Stimulated activated CD8-positive, alpha-beta memory T cell treated with anti-CD3 and anti-CD28 coated beads, Interleukin-12 subunit alpha, Interleukin-12 subunit beta, amount 100 ng/mL, for 24 hours (primary cell): ENCODE results near the gene ARL4A.
"Not testable (repeated sequence)": the region's sequence is repeated elsewhere in the genome, so short reads cannot be mapped to it uniquely, and the experiment has no call there.

ENCODE experiments used
- DNase-seq: peaks from one replicate; pipeline ENCODE4 v3.0.0-alpha.2; 2020; ENCODE audit errors: extremely low read depth

Gene ARL4A

DNA sequence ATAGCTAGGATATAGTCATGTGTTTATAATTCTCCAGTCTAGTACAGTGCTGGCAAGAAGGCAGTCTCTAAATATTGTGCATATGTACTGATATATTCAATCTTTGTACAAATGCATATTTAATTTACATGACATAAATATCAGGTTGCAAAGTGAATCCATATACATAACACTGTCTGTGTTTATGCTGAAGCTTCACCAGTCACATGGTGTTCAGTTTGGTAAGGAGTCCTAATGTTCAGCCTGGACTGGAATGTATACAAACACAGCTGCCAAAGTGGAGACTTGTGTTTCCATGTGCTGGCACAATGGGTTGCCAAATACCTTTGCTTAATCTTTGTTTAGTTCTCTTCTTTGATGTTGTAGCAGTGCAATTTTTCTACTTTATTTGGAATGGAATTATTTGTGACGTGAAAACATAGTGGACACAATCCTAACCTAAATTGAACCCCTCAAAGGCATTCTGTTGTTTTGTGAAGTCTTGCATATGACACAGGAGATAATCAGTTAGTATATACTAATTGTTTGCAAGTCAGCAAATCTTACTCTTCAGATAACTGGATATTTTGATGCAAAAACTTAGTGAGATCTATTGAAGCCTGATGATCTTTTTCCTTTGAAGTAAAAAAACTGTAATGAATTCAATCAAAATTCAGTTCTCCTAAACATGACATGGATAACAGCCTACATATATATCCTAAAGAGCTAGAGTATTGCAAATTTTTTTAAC, 17.3 kb upstream of the ARL4A start:
- DNase-seq, result no peak

DNA sequence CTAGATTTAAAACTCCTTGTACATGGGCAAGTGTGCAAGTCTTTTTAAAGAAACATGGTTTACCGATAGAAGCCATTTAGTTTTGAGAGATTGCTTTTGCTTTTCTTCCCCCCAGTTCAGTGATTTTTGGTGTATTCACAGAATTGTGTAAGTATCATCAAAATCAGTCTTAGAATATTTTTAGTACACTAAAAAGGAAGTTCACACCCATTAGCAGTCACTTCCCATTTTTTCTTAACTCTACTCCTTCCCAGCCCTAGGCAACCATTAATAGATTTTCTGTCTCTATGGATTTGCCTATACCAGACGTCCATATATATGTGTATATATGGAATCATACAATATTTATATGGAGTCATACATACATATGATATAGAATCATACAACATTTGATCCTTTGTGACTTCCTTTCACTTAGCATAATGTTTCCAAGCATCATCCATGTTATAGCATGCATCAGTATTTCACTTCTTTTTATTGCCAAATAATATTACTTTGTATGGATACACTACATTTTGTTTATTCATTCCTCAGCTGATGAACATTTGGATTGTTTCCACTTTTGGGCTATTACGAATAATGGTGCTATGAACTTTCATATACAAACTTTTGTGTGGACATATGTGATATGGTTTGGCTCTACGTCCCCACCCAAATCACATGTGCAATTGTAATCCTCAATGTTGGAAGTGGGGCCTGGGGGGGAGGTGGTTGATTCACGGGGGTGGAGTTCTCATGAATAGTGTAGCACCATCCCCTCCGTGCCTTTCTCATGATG, 16.5 kb upstream of the ARL4A start:
- DNase-seq, result no peak

DNA sequence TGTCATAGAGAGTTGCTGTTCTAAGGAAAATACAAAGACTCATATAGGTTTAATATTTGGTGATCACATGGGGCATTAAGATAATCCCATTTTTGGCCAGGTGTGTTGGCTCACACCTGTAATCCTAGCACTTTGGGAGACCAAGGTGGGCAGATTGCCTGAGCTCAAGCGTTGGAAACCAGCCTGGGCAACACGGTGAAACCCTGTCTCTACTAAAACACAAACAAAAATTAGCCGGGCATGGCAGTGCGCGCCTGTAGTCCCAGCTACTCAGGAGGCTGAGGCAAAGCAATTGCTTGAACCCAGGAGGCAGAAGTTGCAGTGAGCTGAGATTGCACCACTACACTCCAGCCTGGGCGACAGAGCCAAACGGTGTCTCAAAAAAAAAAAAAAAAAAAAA, 14.0 kb upstream of the ARL4A start:
- not testable (repeated sequence) for DNase-seq

DNA sequence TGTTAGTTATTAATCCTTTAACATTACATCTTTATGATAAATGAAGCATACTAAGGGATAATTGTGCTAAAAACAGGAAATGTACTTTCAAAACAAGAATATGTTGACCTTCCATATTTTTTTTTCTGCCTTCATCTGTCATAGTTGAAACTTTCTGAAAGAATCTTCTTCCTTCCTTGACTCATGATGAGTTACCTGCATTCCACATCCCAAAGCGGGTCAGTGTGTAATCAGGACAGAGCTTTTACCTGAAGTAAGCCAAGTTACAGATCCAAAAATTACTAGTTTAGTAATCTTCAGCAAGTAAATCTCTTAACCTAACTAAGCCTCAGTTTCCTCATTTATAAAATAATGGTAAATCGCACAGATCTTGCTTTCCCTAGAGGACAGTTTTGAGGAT, 13.4 kb upstream of the ARL4A start:
- DNase-seq, result no peak

DNA sequence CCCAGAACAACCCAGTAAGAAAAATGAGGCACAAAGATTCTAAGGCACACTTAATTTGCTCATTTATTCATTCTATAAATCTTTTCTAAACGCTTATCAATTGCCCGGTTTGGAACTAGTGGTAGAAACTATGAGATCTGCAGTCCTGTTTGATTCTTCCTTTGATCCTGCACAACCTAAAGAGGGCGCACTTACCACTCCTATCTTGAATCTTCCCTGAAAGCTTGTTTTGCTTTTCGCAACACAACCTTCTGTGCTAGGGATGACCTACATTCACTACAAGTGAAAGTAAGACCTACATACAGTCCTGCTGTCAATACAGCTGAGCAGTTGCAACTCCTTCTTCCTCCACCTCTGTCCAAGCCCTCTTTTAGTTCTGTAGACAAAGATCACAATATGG, 12.6 kb upstream of the ARL4A start:
- DNase-seq, result no peak

DNA sequence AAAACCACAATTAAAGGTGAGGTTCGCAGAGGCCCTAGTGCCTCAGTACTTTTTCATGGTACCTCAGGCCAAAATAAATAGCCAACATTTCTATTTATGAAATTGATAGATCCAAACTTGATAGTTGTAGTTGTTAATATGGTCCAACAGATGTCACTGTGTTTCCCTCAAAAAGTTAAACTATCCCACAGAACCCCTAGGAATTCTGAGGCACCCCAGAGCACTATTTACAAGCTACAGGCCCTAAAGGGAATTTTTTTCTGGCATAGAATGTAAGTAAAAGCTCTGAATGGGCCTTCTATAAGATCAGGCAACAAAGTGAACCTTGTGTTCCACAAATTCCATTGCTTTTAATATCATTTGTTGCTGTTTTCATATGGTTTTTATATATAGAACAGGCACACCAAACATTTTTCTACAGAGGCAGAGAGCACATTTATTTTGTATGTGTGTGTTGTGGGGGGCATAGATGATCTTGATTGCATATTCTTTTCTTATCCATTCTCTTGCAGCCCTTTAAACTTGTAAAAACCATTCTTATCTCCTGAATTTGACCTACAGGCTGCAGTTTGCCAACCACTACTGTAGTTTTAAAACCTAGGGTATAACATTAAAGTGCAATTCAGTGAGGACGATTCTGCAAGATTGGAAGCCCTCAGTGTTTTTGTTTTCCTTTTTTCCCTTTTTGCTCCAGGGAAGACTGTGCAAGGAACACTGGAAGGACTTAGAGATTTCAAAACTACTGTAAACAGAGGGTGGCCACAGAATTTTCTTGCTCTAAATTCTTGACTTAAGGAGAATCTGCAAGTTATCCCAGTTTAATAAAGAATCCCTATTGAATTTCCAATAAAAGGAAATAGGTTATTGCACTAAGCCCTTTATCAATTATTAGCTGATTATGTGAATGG, 3.5 kb upstream of the ARL4A start:
- no peak for DNase-seq

DNA sequence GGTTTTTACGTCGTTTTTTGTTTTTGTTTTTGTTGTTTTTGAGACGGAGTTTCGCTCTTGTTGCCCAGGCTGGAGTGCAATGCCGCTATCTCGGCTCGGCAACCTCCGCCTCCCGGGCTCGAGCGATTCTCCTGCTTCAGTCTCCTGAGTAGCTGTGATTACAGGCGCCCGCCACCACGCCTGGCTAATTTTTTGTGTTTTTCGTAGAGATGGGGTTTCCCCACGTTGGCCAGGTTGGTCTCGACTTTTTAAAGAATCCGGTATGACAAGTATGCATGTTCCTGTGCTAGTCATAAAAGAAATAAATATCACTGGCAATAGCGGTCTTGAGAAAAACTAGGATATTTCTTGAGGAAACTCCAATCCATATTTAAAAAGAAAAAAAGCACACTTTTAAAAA, 2.7 kb upstream of the ARL4A start:
- DNase-seq, result no peak

DNA sequence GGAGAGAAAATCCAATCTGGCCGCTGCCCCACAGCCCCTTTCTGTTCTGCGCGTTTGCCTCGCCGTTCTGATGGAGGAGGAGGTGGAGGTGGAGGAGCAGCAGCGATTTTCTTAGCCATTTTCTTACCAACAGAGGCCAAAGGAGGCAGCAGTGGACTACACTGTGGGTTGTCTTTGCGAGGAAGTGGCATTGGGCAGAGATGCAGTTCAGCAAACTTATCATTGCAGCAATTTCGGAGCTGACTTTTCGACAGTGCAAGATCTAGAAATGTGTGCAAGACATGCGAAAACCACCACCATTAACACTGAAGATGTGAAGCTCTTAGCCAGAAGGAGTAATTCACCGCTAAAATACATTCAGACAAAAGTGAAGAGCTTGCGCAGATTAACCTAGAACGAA, 1.9 kb upstream of the ARL4A start:
- DNase-seq, result no peak

DNA sequence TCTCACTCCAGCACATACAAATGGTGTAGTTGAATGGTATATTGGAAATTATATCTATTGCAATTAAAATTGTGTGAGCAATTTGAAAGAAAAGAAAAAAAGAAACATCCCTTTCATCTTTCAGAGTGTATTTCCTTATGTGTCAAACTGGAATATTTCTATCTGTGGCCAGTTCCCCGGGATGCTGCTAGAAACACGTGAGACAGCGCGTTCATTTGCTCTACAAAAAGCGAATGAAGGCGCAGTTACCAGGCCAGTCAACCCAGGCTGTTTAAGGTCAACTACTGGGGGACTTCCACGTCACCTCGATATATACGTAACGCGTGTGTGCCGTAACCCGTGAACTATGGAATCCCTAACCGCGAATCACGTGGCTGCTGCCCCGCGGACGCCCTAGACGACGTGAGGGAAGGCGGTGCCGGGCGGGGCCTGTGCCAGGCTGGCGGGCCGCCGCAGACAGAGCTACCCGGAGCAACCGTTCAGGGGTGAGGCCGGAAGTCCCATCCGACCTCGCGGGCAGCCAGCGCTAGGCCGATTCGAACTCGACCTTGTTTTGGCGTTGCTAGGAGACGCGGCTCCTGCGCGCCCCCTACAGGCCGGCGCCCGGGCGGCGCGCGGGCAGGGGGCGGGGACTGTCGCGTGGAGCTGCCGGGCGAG, 1.1 kb upstream of the ARL4A start:
- peak; percentile 84 for DNase-seq

DNA sequence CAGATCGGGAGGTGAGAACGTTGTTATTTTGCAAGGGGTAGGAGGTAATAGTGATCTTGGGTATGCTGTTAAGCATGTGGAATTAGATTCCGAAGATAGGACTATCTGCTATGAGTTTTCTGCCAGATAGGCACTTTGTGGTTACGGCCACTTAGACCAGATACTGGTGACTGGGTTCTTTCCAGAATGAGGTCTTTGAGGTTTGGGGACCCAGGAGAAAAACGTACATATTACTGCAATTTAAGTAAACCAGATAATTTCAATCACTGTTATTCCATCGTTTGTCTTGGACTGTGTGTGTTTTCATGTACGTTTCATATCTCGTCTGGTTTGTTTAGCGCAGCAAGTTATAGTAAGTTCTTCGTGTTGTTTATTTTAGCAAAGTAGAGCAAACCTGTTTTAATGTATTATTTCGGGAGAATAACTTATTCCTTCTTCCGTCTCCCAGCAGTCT, 312 bp downstream of the ARL4A start:
- DNase-seq, result no peak

DNA sequence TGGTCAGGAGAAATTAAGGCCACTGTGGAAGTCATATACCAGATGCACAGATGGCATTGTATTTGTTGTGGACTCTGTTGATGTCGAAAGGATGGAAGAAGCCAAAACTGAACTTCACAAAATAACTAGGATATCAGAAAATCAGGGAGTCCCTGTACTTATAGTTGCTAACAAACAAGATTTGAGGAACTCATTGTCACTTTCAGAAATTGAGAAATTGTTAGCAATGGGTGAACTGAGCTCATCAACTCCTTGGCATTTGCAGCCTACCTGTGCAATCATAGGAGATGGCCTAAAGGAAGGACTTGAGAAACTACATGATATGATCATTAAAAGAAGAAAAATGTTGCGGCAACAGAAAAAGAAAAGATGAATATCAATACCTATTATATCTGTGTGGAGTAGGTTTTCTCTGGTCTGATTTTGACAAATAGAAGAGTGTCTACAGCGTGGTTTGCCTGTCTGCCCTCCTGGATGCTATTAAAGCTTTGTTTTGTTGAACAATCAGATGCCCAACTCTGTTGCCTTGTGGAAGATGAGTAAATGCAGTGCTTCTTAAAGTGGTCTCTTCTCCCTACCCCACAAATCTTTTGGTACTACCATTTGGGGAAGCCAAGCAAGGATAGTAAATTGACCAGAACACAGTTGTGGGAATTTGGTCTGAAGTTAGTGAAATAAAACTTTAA, 1.2 kb downstream of the ARL4A start:
- not testable (repeated sequence) for DNase-seq

DNA sequence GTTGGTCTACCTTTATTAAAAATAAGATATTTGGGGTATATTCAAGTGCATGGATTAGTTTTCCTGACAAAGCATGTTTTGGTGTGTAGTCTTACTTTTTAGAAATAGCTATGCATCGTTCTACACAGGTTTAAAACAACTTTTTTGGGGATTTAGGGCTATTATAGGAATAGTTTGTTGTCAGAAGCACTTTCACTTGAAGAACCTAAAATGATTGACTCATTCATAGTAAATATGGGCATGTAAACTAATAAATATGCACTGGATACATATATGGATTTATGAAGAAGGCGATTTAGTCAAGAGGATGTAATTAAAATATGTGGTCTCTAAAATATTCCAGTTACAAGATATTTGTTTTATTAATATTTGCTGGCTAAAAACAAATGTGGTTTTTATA, 2.0 kb downstream of the ARL4A start:
- no peak for DNase-seq

DNA sequence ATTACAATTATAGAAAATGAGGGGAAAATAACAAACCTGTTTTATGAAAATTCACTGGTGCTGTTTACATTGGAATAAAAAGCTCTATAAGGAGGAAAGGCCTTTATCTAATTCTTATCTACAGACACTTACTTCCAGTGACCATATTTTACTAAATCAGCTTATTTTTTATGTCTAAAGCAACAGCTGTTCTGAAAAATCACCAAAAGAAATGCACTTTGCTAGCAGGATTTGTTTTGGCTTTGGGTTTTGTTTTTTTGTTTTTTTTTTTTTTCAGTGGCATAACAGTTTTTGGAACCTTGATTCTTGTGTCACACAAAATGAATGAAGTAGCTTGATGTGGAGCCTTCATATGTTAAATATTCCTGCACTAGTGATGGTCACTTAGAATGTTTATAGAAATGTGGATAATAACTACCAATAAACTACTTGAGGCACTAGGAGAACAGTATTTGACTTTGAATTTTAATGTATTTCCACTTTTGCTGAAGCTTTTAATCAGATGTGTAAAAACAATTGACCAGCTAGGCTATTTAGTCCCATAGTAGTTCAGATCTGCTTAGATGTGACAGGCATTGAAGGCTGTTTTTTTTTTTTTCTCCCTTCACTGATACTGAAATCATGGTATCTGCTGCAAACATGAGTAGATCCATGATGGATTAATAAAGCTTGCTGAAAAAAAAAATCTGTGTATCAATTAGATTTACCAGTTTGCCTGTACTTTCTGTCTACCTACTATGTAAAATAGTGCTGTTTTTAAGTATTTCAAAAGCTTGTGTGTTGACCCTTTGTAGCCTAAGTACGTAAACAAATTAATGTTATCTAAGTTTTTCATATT, 2.8 kb downstream of the ARL4A start:
- no peak for DNase-seq

DNA sequence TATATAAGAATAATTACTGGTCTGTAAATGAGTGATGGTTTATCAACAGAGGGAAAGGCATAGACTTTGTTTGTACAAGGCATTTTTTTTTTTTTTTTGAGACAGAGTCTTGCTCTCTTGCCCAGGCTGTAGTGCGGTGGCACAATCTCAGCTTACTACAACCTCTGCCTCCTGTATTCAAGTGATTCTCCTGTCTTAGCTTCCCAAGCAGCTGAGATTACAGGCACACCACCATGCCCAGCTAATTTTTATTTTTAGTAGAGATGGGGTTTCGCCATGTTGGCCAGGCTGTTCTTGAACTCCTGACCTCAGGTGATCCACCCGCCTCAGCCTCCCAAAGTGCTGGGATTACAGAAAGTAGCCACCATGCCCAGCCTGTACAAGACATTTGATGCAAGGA, 4.0 kb downstream of the ARL4A start:
- not testable (repeated sequence) for DNase-seq

DNA sequence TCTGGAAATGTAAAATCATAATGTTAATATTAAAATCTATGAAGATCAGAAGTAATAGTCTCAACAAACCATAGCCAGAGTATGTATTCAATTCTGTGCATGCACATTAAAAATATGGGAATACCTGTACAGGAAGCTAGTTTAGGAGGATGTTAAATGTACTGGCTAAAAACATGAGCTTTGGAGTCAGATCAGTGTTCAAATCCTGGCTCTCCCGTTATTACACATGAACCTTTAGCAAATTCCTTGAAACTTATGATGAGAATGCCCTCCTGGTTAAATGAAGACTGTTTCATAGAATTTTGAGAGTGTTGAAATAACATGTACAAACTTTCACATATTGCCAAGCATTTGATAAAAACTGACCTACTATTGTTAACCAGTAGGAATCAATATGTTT, 4.6 kb downstream of the ARL4A start:
- no peak for DNase-seq

DNA sequence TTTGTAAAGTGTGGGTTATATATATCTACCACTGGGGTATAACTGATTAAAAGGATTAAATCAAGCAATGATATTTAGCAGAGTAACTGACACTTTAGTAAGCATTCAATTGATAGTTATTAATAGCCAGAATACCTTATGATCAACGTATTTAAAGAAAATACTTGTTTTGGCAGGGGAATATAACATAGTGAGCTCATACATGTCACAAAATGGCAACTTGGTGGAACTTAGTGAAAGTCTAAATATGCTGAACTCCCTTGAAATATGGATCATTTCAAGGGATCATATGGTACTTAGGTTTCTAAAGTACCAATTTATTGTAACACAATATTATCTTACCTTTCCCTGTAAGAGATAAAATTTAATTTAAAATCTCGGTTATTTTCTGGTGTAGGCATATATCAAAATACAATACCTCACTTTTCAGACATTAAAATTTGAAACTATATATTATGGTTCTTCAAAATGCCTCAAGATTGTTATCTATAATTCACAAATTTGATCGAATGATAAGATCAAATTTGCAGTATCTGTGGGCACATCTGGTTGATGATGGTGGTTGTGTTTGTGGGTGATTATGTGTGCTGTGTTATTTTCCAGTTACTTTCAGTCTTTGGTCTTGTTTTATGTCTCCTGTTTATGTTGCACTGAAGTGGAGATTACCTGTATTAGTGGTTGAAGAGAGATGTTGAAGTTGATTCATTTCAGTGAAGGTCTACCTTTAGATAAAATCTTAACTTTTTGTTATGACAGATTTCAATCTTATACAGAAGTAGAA, 5.2 kb downstream of the ARL4A start:
- no peak for DNase-seq

DNA sequence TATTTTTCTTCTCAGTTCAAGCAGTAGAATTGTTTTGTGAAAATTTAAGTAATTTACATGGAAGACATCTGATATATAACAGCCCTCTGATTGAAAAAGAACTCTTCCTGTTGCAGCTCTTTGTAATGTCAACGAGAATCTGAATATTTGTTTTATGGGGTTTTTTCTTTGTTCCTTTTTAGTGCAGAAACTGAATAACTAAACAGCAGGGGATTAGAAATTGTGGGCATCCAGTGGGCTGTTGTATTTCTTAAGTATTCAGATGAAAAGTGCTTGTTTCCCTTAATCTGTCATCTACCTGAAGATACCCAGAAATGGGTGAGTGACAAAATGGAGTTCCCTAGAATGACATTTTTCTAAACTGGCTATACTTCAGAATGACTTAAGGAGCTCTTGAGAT, 7.4 kb downstream of the ARL4A start:
- no peak for DNase-seq

DNA sequence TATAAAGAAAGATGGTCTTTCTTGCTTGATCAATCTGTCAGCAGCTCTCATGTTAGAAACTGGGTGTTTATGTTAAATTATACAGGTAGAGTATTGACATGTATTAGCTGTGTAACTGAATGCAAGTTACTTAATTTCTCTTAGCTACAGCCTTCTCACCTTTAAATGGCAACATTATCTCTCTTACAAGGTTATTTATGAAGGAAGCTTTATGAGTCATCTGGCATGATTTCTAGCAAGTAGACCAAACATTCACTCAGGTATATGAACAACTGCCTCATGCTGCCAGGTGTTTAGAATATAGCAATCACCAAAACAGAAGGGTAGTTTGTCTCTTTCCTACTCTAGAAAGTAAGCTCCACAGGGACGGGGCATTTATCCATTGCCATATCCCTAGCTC, 8.5 kb downstream of the ARL4A start:
- DNase-seq, result no peak

DNA sequence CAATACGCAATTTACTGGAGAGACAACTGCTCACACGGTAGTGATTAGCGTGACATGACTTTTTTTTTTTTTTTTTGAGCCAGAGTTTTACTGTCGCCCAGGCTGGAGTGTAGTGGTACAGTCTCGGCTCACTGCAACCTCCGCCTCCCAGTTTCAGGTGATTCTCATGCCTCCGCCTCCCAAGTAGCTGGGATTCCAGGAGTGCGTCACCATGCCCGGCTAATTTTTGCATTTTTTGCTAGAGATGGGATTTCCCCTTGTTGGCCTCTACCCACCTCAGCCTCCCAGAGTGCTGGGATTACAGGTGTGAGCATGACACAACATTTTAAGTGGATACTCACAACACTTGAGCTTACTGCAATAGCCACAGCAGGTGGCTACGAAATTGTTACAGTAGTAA, 11.9 kb downstream of the ARL4A start:
- DNase-seq, result no peak

DNA sequence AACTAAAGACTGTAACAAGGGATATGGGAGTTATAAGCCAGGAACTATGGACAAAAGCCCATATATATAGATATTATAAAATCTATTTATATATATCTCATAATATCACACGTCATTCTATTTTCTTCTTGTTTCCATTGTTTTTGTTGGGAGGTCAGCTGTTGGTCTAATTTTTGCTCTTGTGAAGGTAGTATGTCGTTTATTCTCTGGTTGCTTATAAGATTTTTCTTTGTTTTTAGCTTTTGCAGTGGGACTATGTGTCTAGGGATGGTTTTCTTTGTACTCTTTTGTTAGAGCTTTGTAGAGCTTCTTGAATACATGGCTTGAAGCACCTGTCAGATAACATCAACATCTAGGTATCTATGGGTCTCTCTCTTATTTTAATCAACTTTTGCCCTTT, 14.0 kb downstream of the ARL4A start:
- no peak for DNase-seq
